AG04450 (cell line): ENCODE measurements around the gene KRT33A. TPM values are rescaled to one million over a fixed set of nuclear protein-coding genes. Genes with fewer than 3 reads are reported as not detected.

Experiments used
- CTCF ChIA-PET: fragments of 300-600, 350-600 bp; formaldehyde crosslinking; extraction: SDS; loops from one replicate; lab custom pipeline; 2022; ENCODE audit warnings: antibody characterized with exemption, inconsistent platforms; lab: Charles Lee
- POLR2A ChIA-PET: fragments of 350-600 bp; formaldehyde crosslinking; extraction: SDS; loops from one replicate; lab custom pipeline; 2021; ENCODE audit warnings: antibody characterized with exemption, inconsistent platforms; lab: Yijun Ruan, JAX
- DNase-seq: peaks from one replicate; pipeline ENCODE4 v3.0.0-alpha.2; 2011; ENCODE audit warnings: low read depth, low spot score
- H3K27ac ChIP-seq: one replicate; pipeline ENCODE4 v1.5.1; 2012; ENCODE audit warnings: low read depth, low read length, control low read depth
- H3K27me3 ChIP-seq: one replicate; pipeline ENCODE4 v1.6.0; 2012; ENCODE audit warnings: low read length; ENCODE audit not compliant: control insufficient read depth, insufficient read depth
- H3K4me3 ChIP-seq: 2 replicates; pipeline ENCODE4 v1.5.1; 2011; ENCODE audit warnings: mild to moderate bottlenecking, low read depth, low read length, control low read depth
- H3K9me3 ChIP-seq: 2 replicates; pipeline ENCODE4 v1.5.1; 2012; ENCODE audit warnings: low read length; ENCODE audit not compliant: control insufficient read depth, insufficient read depth
- polyA plus RNA-seq: library from polyadenylated mRNA; depleted of rRNA; stranded (reverse); fragments of >200 nt; gene quantifications from 2 replicates; pipeline ENCODE4 v1.2.3, GENCODE V29; 2011
- TF ChIP-seq, protein P1 (sequence below): IDR thresholded peaks from 2 replicates; pipeline ENCODE4 v1.5.1; 2011; ENCODE audit warnings: low read depth, low read length, control low read depth, inconsistent platforms

Gene KRT33A
- polyA plus RNA-seq, 1 experiment, result not detected

- TF ChIP-seq, protein P1, sequence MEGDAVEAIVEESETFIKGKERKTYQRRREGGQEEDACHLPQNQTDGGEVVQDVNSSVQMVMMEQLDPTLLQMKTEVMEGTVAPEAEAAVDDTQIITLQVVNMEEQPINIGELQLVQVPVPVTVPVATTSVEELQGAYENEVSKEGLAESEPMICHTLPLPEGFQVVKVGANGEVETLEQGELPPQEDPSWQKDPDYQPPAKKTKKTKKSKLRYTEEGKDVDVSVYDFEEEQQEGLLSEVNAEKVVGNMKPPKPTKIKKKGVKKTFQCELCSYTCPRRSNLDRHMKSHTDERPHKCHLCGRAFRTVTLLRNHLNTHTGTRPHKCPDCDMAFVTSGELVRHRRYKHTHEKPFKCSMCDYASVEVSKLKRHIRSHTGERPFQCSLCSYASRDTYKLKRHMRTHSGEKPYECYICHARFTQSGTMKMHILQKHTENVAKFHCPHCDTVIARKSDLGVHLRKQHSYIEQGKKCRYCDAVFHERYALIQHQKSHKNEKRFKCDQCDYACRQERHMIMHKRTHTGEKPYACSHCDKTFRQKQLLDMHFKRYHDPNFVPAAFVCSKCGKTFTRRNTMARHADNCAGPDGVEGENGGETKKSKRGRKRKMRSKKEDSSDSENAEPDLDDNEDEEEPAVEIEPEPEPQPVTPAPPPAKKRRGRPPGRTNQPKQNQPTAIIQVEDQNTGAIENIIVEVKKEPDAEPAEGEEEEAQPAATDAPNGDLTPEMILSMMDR, result no peak
- Histone ChIP-seq H3K27ac (no peak overlapping the region), H3K4me3 (no peak overlapping the region), H3K27me3 (no peaks in the 10 kb centered on the region), H3K9me3 (no peaks in the 10 kb centered on the region; the same call in 1 of the 2 replicates)
- POLR2A ChIA-PET, result no interaction called here
- CTCF ChIA-PET, result interaction anchor here (2.2 kb wide), 1 partner anchor 13 kb away, joined by 10 read pairs; no protein-coding TSS in a partner anchor
- no peak for DNase-seq
These were observed 16.0 kb downstream of the KRT33A start for GRCh38 chr17:41334385-41335305.

DNA sequence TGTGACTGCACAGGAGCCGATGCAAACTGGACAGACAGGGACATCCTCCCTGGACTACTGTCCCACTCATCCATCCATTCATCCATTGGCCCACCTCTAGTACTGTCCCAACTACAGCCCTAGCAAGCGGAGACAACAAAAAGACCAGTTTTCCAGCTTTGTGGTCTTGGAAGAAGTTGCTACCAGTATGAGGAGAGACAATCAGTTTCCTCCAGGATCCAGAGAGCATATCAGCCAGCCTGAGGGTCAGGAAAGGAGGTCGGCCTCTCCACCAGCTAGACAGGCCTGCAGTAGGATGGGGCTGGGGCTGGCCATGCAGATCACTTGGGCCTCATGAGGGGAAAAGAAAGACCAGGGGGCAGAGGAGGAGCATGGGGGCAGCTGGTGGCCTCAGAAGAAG lies 16.8 kb downstream of the KRT33A start:
- Histone ChIP-seq H3K27ac (no peak overlapping the region), H3K4me3 (no peak overlapping the region), H3K27me3 (no peaks in the 10 kb centered on the region), H3K9me3 (no peaks in the 10 kb centered on the region; the same call in 1 of the 2 replicates)
- ChIA-PET CTCF (interaction anchor here (0.9 to 2.2 kb wide), 2 partner anchors 12 to 215 kb away, joined by 3 to 10 read pairs; no protein-coding TSS in a partner anchor), POLR2A (no interaction called here)
- no peak for DNase-seq
- TF ChIP-seq, protein P1, result no peak

- ChIA-PET POLR2A (no interaction called here), CTCF (interaction anchor here (0.9 to 2.2 kb wide), 2 partner anchors 11 to 216 kb away, joined by 3 to 10 read pairs; no protein-coding TSS in a partner anchor)
- Histone ChIP-seq H3K27ac (no peak overlapping the region), H3K9me3 (no peaks in the 10 kb centered on the region; the same call in 1 of the 2 replicates), H3K4me3 (no peak overlapping the region), H3K27me3 (no peaks in the 10 kb centered on the region)
- no peak for DNase-seq
- TF ChIP-seq, protein P1, result no peak
These were observed 17.5 kb downstream of the KRT33A start for GRCh38 chr17:41333098-41333497.

GRCh38 chr17:41332239-41332638 lies 18.4 kb downstream of the KRT33A start:
- ChIA-PET POLR2A (no interaction called here), CTCF (interaction anchor here (1.0 to 2.6 kb wide), 3 partner anchors 10 to 316 kb away, joined by 4 to 11 read pairs (median 4); no protein-coding TSS in a partner anchor)
- TF ChIP-seq, protein P1, result no peak
- no peaks in the 10 kb centered on the region for H3K27me3 ChIP-seq
- no peak overlapping the region for H3K4me3 ChIP-seq
- no peaks in the 10 kb centered on the region; the same call in 1 of the 2 replicates for H3K9me3 ChIP-seq
- no peak overlapping the region for H3K27ac ChIP-seq
- DNase-seq, result no peak
